Esophagus mucosa (tissue), 1 donor: Measurements from ENCODE around the gene MB21D2. TPM values are rescaled to one million over a fixed set of nuclear protein-coding genes. Genes with fewer than 3 reads are reported as not detected.
"Not testable (repeated sequence)": the region's sequence is repeated elsewhere in the genome, so short reads cannot be mapped to it uniquely, and the experiment has no call there.

Source experiments
- ATAC-seq: fragments of 200-7000 bp; cut with Tn5 transposase; one replicate; pipeline ENCODE4 v1.9.1; 2020
- total RNA-seq: library from RNA; stranded (reverse); gene quantifications from one replicate; pipeline ENCODE4 v1.2.4, GENCODE V29; 2023
- donor health status: DM: yes; HTN: yes; CAD: no.

Gene MB21D2
- total RNA-seq = 2.4 TPM

GRCh38 chr3:192917404-192918274, at the start of gene MB21D2:
Gene MB21D2, minus strand, starts transcription at chr3:192917856. Its CDS starts 16 bp downstream, at chr3:192917840.
- peak; percentile 81 for ATAC-seq

GRCh38 chr3:192964959-192965719, 47.5 kb upstream of the MB21D2 start:
- ATAC-seq = not testable (repeated sequence)

DNA sequence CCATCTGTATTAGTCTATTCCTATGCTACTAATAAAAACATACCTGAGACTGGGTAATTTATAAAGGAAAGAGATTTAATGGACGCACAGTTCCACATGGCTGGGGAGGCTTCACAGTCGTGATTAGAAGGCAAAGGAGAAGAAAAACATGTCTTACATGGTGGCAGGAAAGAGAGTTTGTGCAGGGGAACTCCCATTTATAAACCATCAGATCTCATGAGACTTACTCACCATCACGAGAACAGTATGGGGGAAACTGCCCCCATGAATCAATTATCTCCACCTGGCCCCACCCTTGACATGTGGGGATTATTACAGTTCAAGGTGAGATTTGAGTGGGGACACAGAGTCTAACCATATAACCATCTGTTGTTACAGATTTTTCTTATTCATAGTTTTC, 42.1 kb upstream of the MB21D2 start:
- no peak for ATAC-seq

- no peak for ATAC-seq
Observed at GRCh38 chr3:192958219-192958872, 40.7 kb upstream of the MB21D2 start.

GRCh38 chr3:192957441-192958021, 39.9 kb upstream of the MB21D2 start:
- ATAC-seq = peak; percentile 96

- no peak for ATAC-seq
Observed at GRCh38 chr3:192953926-192954325, 36.3 kb upstream of the MB21D2 start.

GRCh38 chr3:192947421-192947820, 29.8 kb upstream of the MB21D2 start:
- ATAC-seq = no peak

GRCh38 chr3:192943393-192943792, 25.7 kb upstream of the MB21D2 start:
- no peak for ATAC-seq

GRCh38 chr3:192942625-192943024, 25.0 kb upstream of the MB21D2 start:
- no peak for ATAC-seq

- no peak for ATAC-seq
Observed at GRCh38 chr3:192940129-192940528, 22.5 kb upstream of the MB21D2 start.

DNA sequence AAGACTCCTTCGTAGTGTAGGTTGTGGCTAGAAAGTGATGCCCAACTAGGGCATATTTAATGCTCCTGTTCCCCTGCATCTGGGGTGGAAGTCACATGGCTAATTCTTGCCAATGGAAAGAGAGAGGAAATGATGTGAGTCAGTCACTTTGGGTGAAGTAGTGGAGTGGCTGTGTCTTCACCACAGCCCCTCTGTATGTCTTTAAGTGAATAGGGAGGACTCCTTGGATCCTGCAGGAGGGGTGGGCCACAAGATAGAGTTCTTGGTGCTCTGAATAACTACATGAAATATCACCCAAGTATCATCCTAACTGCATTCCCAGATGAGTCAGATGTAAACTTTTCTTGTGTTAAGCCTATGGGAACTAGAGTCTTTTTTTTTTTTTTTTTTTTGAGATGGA, 17.8 kb upstream of the MB21D2 start:
- no peak for ATAC-seq

DNA sequence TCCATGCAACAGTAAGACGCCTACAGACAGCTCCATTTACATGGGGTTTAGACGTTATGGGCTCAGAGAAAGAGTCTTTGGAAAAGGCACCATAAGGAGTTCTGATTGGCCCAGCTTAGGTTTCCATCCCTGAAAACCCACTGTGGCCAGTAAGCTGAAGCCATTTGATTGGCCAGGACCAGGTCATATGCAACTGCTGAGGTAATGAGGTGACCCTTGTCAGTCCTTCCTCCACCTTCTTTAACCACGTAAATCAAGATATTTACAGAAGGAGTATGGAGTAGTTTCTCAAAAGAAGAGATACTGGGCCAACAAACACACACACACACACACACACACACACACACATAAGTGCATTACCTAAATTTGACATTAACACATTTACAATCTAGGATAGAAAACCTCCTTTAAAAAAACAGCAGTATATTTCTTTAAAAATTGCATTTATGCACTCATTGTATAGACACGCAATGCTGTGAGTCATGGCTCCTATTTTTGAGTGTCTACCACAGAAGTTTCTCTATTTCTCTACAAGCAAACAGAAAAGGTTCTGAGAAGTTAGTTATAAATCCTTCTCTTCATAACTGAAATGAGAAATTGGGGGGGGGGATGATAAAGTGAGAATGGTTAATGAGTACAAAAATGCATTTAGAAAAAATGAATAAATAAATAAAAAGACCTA, 16.3 kb upstream of the MB21D2 start:
- ATAC-seq = no peak

DNA sequence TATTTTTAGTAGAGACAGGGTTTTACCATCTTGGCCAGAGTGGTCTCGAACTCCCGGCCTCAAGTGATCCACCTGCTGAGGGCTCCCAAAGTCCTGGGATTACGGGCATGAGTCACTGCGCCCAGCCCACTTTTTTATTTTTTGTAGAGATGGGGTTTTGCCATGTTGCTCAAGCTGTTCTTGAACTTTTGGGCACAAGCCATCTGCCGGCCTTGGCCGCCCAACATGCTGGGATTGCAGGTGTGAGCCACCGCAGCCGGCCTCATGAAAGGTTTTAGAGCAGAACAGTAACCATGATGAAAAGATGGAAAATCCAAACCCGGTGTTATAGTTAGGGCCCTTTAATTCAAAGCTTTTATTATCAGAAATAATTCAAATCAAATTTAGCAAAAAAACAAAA, 15.6 kb upstream of the MB21D2 start:
- no peak for ATAC-seq

GRCh38 chr3:192931825-192932224, 14.2 kb upstream of the MB21D2 start:
- no peak for ATAC-seq

GRCh38 chr3:192930577-192930976, 12.9 kb upstream of the MB21D2 start:
- ATAC-seq = no peak

DNA sequence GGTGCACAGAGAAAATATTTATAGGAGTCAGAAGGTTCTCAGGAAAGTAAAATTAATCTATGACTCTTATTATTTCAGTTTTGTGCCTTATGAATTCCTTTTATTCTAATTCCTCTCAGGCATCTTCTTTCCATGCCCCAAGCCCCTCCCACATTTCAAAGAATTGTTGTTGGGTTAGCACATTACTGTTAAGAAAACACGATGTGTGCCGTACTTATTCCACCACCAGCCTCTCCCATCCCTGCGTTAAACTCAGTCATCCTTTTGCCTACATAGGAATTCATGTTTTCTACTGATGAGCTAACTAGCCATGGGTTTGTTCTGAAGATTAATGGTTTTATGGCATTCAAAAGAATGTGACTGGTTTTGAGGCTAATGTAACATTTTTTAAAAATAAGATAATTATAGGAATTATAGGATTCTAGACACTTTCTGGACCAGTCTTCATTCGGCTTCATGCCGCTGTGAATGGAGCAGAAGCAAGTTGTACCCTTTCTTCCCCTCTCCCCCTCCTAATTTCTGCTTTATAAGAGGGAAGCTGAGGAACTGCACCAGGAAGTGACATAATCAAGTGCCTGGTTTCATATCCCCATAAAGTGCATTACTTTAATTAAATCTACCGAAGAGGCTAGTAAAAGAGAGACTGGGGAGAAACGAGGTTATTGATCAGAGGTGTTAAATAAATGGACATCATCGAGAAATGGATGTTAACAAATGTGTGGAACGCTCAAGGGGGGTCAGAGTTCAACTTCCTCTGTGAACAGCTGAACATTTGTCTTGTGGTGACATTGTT, 12.3 kb upstream of the MB21D2 start:
- ATAC-seq = no peak

DNA sequence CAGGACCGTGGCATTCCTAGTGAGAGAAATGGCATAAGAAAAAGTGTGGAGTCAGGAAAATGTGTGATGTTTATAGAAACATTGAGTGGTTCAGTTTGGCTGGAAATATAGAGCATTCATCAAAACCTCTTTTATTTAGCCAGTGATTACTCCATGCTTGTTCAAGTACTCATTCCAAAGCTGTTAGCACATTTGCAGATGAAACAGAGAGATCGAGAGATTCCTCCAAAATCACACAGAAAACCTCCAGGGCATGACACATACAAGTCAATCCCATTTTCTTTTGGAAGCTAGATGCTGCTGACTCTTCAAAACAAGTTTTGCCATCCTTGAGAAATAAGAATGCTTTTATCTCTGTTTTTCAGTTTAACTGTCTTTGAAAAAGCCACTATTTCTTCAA, 11.5 kb upstream of the MB21D2 start:
- no peak for ATAC-seq

DNA sequence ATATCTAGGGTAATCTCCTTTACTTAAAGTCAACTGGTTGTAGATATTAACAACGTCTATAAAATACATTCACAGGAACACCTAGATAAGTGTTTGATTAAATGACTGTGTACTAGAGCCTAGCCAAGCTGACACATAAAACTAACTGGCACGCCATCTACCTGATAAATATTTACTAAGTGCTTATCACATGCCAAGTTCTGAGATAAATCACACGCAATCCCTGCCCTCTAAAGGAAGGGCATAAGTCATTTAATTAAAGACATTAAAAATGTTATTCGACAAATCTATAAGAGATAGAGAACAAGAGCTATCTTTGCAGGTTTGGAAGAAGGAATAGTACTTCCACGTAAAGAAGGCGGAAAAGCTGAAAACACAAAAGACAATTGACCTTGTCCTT, 11.1 kb upstream of the MB21D2 start:
- no peak for ATAC-seq

- no peak for ATAC-seq
Observed at GRCh38 chr3:192928016-192928415, 10.4 kb upstream of the MB21D2 start.

- no peak for ATAC-seq
Observed at GRCh38 chr3:192927016-192927415, 9.4 kb upstream of the MB21D2 start.

GRCh38 chr3:192923731-192924130, 6.1 kb upstream of the MB21D2 start:
- ATAC-seq = peak; percentile 59
